ENCODE measurements around the gene FXR2.

The FXR2 gene

DNA sequence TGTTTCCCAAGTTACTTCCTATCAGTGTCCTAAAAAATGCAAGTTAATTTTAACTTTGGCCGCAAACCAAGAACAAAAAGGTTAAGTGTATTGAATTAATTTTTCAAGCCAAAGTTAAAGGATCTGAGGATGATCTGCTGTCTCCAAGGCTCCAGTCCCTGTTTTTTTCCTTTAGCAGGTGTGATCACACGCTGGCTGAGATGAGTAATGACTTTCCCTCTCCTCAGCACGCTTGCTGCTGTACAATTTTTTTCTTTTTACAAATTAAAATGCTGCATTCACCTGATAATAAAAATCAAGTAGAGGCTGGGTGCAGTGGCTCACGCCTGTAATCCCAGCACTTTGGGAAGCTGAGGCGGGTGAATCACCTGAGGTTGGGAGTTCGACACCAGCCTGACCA, 69.8 kb downstream of the FXR2 start:
- DNase-seq = no peak

Measured in activated effector memory CD4-positive, alpha-beta T cell treated with Interleukin-2 at 50 U/mL for 16 hours (primary cell).